ENCODE measurements around the gene ASNSD1.
"Not testable (repeated sequence)": the region's sequence is repeated elsewhere in the genome, so short reads cannot be mapped to it uniquely, and the experiment has no call there.

Gene ASNSD1

DNA sequence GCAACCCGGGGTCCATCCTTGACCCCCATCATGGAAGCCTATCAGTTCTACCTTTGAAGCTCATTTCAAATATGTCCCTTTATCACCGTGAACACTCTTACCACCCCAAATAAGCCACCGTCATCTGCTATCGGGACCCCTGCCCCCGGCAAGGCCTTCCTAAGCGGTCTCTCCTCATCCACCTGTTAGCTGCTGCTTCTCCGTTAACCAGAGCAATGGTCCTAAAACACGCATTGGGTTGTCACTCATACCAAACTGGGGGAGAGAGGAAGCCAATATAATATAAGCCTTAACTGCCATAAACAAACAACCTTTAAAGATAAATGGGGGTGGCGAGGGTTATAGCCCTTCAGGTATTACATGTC, 680 bp downstream of the ASNSD1 start:
- Histone ChIP-seq H3K4ac (ENCODE audit: low read length) (no peak overlapping the region), H3K27ac (replicated peaks; ENCODE audit: low read length) (no peak overlapping the region), H3K14ac (ENCODE audit: low read length) (no peak overlapping the region), H3K9me3 (replicated peaks in 1 of 2; ENCODE audit: control insufficient read depth in 2 of 2, insufficient read depth in 1 of 2, low read depth in 1 of 2, low read length in 2 of 2) (no peaks in the 10 kb centered on the region), H2BK15ac (ENCODE audit: low read length) (no peak overlapping the region), H3K23ac (ENCODE audit: low read depth, low read length, poor library complexity) (no peak overlapping the region), H2AK5ac (ENCODE audit: low read depth, low read length) (no peak overlapping the region), H2BK5ac (ENCODE audit: low read length) (no peak overlapping the region), H3K79me1 (ENCODE audit: low read depth, low read length) (peaks cover 4% of the 10 kb centered on the region), H3K9ac (ENCODE audit: low read depth, low read length, poor library complexity) (peak overlapping the region; percentile 85), H4K91ac (ENCODE audit: low read depth, low read length, poor library complexity) (no peak overlapping the region), H4K8ac (ENCODE audit: low read depth, low read length) (no peak overlapping the region), H2BK120ac (ENCODE audit: low read depth, low read length) (no peak overlapping the region), H3K4me3 (ENCODE audit: low read length in 2 of 2) (peak overlapping the region; percentile 88 to 94), H3K18ac (ENCODE audit: low read length) (no peak overlapping the region), H3K27me3 (ENCODE audit: control insufficient read depth in 3 of 3, insufficient read depth in 3 of 3, low read depth in 1 of 3, low read length in 3 of 3) (no peaks in the 10 kb centered on the region), H3K4me2 (ENCODE audit: insufficient read depth, low read length, poor library complexity, severe bottlenecking) (peak overlapping the region; percentile 58), H3K36me3 (replicated peaks in 1 of 2; ENCODE audit: control insufficient read depth in 2 of 2, insufficient read depth in 2 of 2, low read length in 2 of 2) (peaks cover 3 to 35% of the 10 kb centered on the region in 2 donors), H2BK12ac (ENCODE audit: low read length) (no peak overlapping the region), H2AFZ (ENCODE audit: low read length) (peak overlapping the region; percentile 90), H3K4me1 (ENCODE audit: control insufficient read depth in 2 of 2, insufficient read depth in 1 of 2, low read depth in 1 of 2, low read length in 2 of 2) (peaks cover 3 to 4% of the 10 kb centered on the region in 2 donors)
- no CpG with 5 or more reads among the region's 9 CpGs for WGBS, 2 donors (ENCODE audit: extremely low coverage in 2 of 2, insufficient read length in 2 of 2, insufficient replicate concordance in 1 of 2)
- DNase-seq (ENCODE audit: low spot score), result no peak

DNA sequence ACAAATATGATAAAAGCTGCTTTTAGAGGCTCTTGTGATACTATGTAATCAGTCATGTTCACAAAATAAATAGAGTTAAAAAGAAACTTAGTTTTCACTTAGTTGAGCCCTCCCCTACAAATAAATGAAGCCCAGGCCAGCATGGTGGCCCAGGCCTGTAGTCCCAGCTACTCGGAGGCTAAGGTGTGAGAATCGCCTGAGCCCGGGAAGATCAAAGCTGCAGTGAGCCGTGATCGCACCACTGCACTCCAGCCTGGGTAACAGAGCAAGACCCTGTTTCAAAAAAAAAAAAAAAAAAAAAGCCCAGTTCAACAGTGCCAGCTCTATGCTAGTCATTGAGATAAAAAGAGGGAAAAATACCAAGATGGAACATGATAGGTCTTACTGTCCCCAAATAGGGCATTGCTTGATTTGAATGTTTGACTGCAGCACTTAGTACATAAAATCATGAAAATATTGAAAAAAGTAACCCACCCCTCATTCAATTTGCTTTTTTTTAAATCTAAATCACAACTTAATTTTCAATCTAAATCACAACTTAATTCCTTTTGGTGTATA, 1.5 kb downstream of the ASNSD1 start:
- H3K9me3 ChIP-seq (replicated peaks in 1 of 2; ENCODE audit: control insufficient read depth in 2 of 2, insufficient read depth in 1 of 2, low read depth in 1 of 2, low read length in 2 of 2), result no peaks in the 10 kb centered on the region
- H4K91ac ChIP-seq (ENCODE audit: low read depth, low read length, poor library complexity), result no peak overlapping the region
- no peak overlapping the region for H2BK12ac ChIP-seq (ENCODE audit: low read length)
- H2BK5ac ChIP-seq (ENCODE audit: low read length), result no peak overlapping the region
- H3K36me3 ChIP-seq (replicated peaks in 1 of 2; ENCODE audit: control insufficient read depth in 2 of 2, insufficient read depth in 2 of 2, low read length in 2 of 2), result peaks cover 9 to 43% of the 10 kb centered on the region in 2 donors
- H3K9ac ChIP-seq (ENCODE audit: low read depth, low read length, poor library complexity), result no peak overlapping the region
- H3K4ac ChIP-seq (ENCODE audit: low read length), result no peak overlapping the region
- WGBS, 2 donors (ENCODE audit: extremely low coverage in 2 of 2, insufficient read length in 2 of 2, insufficient replicate concordance in 1 of 2), result no CpG with 5 or more reads among the region's 5 CpGs
- H2BK15ac ChIP-seq (ENCODE audit: low read length), result no peak overlapping the region
- peaks cover 3 to 4% of the 10 kb centered on the region in 2 donors for H3K4me1 ChIP-seq (ENCODE audit: control insufficient read depth in 2 of 2, insufficient read depth in 1 of 2, low read depth in 1 of 2, low read length in 2 of 2)
- H3K4me2 ChIP-seq (ENCODE audit: insufficient read depth, low read length, poor library complexity, severe bottlenecking), result no peak overlapping the region
- H3K18ac ChIP-seq (ENCODE audit: low read length), result no peak overlapping the region
- no peak overlapping the region for H3K14ac ChIP-seq (ENCODE audit: low read length)
- DNase-seq (ENCODE audit: low spot score), result no peak
- H3K27ac ChIP-seq (replicated peaks; ENCODE audit: low read length), result no peak overlapping the region
- no peak overlapping the region for H2AK5ac ChIP-seq (ENCODE audit: low read depth, low read length)
- H3K27me3 ChIP-seq (ENCODE audit: control insufficient read depth in 3 of 3, insufficient read depth in 3 of 3, low read depth in 1 of 3, low read length in 3 of 3), result no peaks in the 10 kb centered on the region
- peaks cover 4% of the 10 kb centered on the region for H3K79me1 ChIP-seq (ENCODE audit: low read depth, low read length)
- no peak overlapping the region for H4K8ac ChIP-seq (ENCODE audit: low read depth, low read length)
- no peak overlapping the region for H2AFZ ChIP-seq (ENCODE audit: low read length)
- no peak overlapping the region for H3K23ac ChIP-seq (ENCODE audit: low read depth, low read length, poor library complexity)
- H2BK120ac ChIP-seq (ENCODE audit: low read depth, low read length), result no peak overlapping the region
- peak overlapping the region in 1 of 2 donors; percentile 88 for H3K4me3 ChIP-seq (ENCODE audit: low read length in 2 of 2)

DNA sequence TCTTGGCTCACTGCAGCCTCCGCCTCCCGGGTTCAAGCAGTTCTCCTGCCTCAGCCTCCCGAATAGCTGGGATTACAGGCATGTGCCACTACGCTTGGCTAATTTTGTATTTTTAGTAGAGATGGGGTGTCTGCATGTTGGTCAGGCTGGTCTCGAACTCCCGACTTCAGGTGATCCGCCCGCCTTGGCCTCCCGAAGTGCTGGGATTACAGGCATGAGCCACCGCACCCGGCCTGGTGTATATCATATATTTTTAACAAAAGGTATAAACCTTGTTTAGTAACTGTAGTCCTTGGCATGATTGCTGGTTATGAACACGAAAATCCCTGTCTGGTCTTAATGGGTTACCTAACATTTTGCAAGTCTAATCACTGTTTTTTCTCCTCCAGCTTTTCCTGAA, 2.1 kb downstream of the ASNSD1 start:
- DNase-seq (ENCODE audit: low spot score); H3K27ac ChIP-seq (replicated peaks; ENCODE audit: low read length); H3K4me3 ChIP-seq (ENCODE audit: low read length in 2 of 2); H3K18ac ChIP-seq (ENCODE audit: low read length); H2BK12ac ChIP-seq (ENCODE audit: low read length); H2BK5ac ChIP-seq (ENCODE audit: low read length); H3K4me1 ChIP-seq (ENCODE audit: control insufficient read depth in 2 of 2, insufficient read depth in 1 of 2, low read depth in 1 of 2, low read length in 2 of 2); H3K27me3 ChIP-seq (ENCODE audit: control insufficient read depth in 3 of 3, insufficient read depth in 3 of 3, low read depth in 1 of 3, low read length in 3 of 3); H2AK5ac ChIP-seq (ENCODE audit: low read depth, low read length); H2AFZ ChIP-seq (ENCODE audit: low read length); H3K14ac ChIP-seq (ENCODE audit: low read length); H3K4me2 ChIP-seq (ENCODE audit: insufficient read depth, low read length, poor library complexity, severe bottlenecking); H2BK120ac ChIP-seq (ENCODE audit: low read depth, low read length); H3K23ac ChIP-seq (ENCODE audit: low read depth, low read length, poor library complexity); H4K8ac ChIP-seq (ENCODE audit: low read depth, low read length); H4K91ac ChIP-seq (ENCODE audit: low read depth, low read length, poor library complexity); H3K79me1 ChIP-seq (ENCODE audit: low read depth, low read length); H3K4ac ChIP-seq (ENCODE audit: low read length); H3K9ac ChIP-seq (ENCODE audit: low read depth, low read length, poor library complexity); H2BK15ac ChIP-seq (ENCODE audit: low read length); H3K9me3 ChIP-seq (replicated peaks in 1 of 2; ENCODE audit: control insufficient read depth in 2 of 2, insufficient read depth in 1 of 2, low read depth in 1 of 2, low read length in 2 of 2): not testable (repeated sequence)
- peaks cover 12 to 48% of the 10 kb centered on the region in 2 donors for H3K36me3 ChIP-seq (replicated peaks in 1 of 2; ENCODE audit: control insufficient read depth in 2 of 2, insufficient read depth in 2 of 2, low read length in 2 of 2)
- WGBS, 2 donors (ENCODE audit: extremely low coverage in 2 of 2, insufficient read length in 2 of 2, insufficient replicate concordance in 1 of 2), result no CpG with 5 or more reads among the region's 12 CpGs

DNA sequence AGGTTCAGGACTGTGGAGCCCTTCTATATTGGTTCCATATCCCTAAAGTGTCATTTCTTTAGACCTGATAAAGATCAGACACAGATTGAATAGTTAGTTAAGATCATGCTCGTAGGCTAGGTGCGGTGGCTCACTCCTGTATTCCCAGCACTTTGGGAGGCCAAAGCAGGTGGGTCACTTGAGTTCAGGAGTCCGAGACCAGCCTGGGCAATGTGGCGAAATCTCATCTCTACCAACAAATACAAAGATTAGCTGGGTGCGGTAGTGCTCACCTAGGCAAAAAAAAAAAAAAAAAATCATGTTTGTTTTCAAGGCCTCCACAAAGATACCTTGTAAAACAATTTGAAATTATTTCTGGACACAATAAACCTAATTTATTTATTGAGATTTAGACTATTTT, 8.7 kb downstream of the ASNSD1 start:
- Histone ChIP-seq H2BK5ac (ENCODE audit: low read length) (no peak overlapping the region), H4K8ac (ENCODE audit: low read depth, low read length) (no peak overlapping the region), H3K4me1 (ENCODE audit: control insufficient read depth in 2 of 2, insufficient read depth in 1 of 2, low read depth in 1 of 2, low read length in 2 of 2) (peaks cover 0 to 4% of the 10 kb centered on the region in 2 donors), H3K36me3 (replicated peaks in 1 of 2; ENCODE audit: control insufficient read depth in 2 of 2, insufficient read depth in 2 of 2, low read length in 2 of 2) (peaks cover 22 to 96% of the 10 kb centered on the region in 2 donors), H3K79me1 (ENCODE audit: low read depth, low read length) (no peaks in the 10 kb centered on the region), H3K9ac (ENCODE audit: low read depth, low read length, poor library complexity) (no peak overlapping the region), H2BK15ac (ENCODE audit: low read length) (no peak overlapping the region), H2BK12ac (ENCODE audit: low read length) (no peak overlapping the region), H3K4me2 (ENCODE audit: insufficient read depth, low read length, poor library complexity, severe bottlenecking) (no peak overlapping the region), H3K18ac (ENCODE audit: low read length) (no peak overlapping the region), H3K23ac (ENCODE audit: low read depth, low read length, poor library complexity) (no peak overlapping the region), H2AK5ac (ENCODE audit: low read depth, low read length) (no peak overlapping the region), H3K4ac (ENCODE audit: low read length) (no peak overlapping the region), H3K27me3 (ENCODE audit: control insufficient read depth in 3 of 3, insufficient read depth in 3 of 3, low read depth in 1 of 3, low read length in 3 of 3) (no peaks in the 10 kb centered on the region), H3K4me3 (ENCODE audit: low read length in 2 of 2) (no peak overlapping the region), H3K14ac (ENCODE audit: low read length) (no peak overlapping the region), H3K27ac (replicated peaks; ENCODE audit: low read length) (no peak overlapping the region), H2AFZ (ENCODE audit: low read length) (no peak overlapping the region), H3K9me3 (replicated peaks in 1 of 2; ENCODE audit: control insufficient read depth in 2 of 2, insufficient read depth in 1 of 2, low read depth in 1 of 2, low read length in 2 of 2) (no peaks in the 10 kb centered on the region), H4K91ac (ENCODE audit: low read depth, low read length, poor library complexity) (no peak overlapping the region), H2BK120ac (ENCODE audit: low read depth, low read length) (no peak overlapping the region)
- DNase-seq (ENCODE audit: low spot score), result no peak
- WGBS, 2 donors (ENCODE audit: extremely low coverage in 2 of 2, insufficient read length in 2 of 2, insufficient replicate concordance in 1 of 2), result no CpG with 5 or more reads among the region's 5 CpGs
